H9 (cell line): ENCODE results near the gene GFRA1. TPM values are rescaled to one million over a fixed set of nuclear protein-coding genes. Genes with fewer than 3 reads are reported as not detected.

Experiments used
- DNase-seq: peaks from one replicate; pipeline ENCODE4 v3.0.0-alpha.2; 2017
- H2AFZ ChIP-seq: one replicate; pipeline ENCODE4 v1.6.1; 2013; ENCODE audit warnings: mild to moderate bottlenecking, low read length, control low read depth, moderate library complexity
- H2AK5ac ChIP-seq: 2 replicates; pipeline ENCODE4 v1.6.1; 2013; ENCODE audit warnings: low read length, control low read depth, mixed read lengths; ENCODE audit not compliant: insufficient read length
- H2BK120ac ChIP-seq: one replicate; pipeline ENCODE4 v1.6.1; 2013; ENCODE audit warnings: low read depth, mild to moderate bottlenecking, low read length, control low read depth, inconsistent platforms; ENCODE audit not compliant: poor library complexity, severe bottlenecking
- H2BK12ac ChIP-seq: 2 replicates; pipeline ENCODE4 v1.6.1; 2013; ENCODE audit warnings: low read length, control low read depth, mixed read lengths, low read depth; ENCODE audit not compliant: insufficient read length
- H2BK15ac ChIP-seq: 2 replicates; pipeline ENCODE4 v1.6.1; 2013; ENCODE audit warnings: low read depth, low read length, control low read depth
- H2BK20ac ChIP-seq: one replicate; pipeline ENCODE4 v1.6.1; 2013; ENCODE audit warnings: low read depth, mild to moderate bottlenecking, low read length, control low read depth, inconsistent platforms; ENCODE audit not compliant: poor library complexity, severe bottlenecking
- H2BK5ac ChIP-seq: 2 replicates; pipeline ENCODE4 v1.6.1; 2013; ENCODE audit warnings: low read length, control low read depth, mixed read lengths; ENCODE audit not compliant: insufficient read length
- H3K14ac ChIP-seq: 2 replicates; pipeline ENCODE4 v1.6.1; 2013; ENCODE audit warnings: low read length, control low read depth; ENCODE audit not compliant: insufficient read depth
- H3K18ac ChIP-seq: 2 replicates; pipeline ENCODE4 v1.6.1; 2013; ENCODE audit warnings: low read depth, mild to moderate bottlenecking, mixed read lengths, low read length, control low read depth; ENCODE audit not compliant: insufficient read length
- H3K23ac ChIP-seq: 2 replicates; pipeline ENCODE4 v1.6.1; 2013; ENCODE audit warnings: low read length, control low read depth, mixed read lengths, low read depth; ENCODE audit not compliant: insufficient read length
- H3K23me2 ChIP-seq: 2 replicates; pipeline ENCODE4 v1.6.1; 2013; ENCODE audit warnings: low read depth, mild to moderate bottlenecking, mixed read lengths, low read length, control low read depth; ENCODE audit not compliant: insufficient read length, poor library complexity, severe bottlenecking
- H3K27ac ChIP-seq: 2 replicates; pipeline ENCODE4 v1.5.1; 2013; ENCODE audit warnings: low read length, control low read depth, mixed read lengths, low read depth; ENCODE audit not compliant: insufficient read length
- H3K27me3 ChIP-seq: 2 replicates; pipeline ENCODE4 v1.6.1; 2013; ENCODE audit warnings: low read length, control low read depth, inconsistent platforms; ENCODE audit not compliant: insufficient read depth
- H3K4ac ChIP-seq: 2 replicates; pipeline ENCODE4 v1.6.1; 2013; ENCODE audit warnings: low read depth, mild to moderate bottlenecking, control low read depth, inconsistent platforms, low read length, moderate library complexity
- H3K4me1 ChIP-seq: 2 replicates; pipeline ENCODE4 v1.6.1; 2013; ENCODE audit warnings: low read length, control low read depth, inconsistent platforms; ENCODE audit not compliant: insufficient read depth
- H3K4me2 ChIP-seq: 2 replicates; pipeline ENCODE4 v1.6.1; 2013; ENCODE audit warnings: low read length, control low read depth, mixed read lengths; ENCODE audit not compliant: insufficient read length, insufficient read depth
- H3K56ac ChIP-seq: 2 replicates; pipeline ENCODE4 v1.6.1; 2013; ENCODE audit warnings: low read depth, mild to moderate bottlenecking, mixed read lengths, low read length, control low read depth; ENCODE audit not compliant: insufficient read length
- H3K79me1 ChIP-seq: 2 replicates; pipeline ENCODE4 v1.6.1; 2013; ENCODE audit warnings: low read depth, mild to moderate bottlenecking, moderate library complexity, low read length, control low read depth, inconsistent platforms; ENCODE audit not compliant: insufficient read depth, poor library complexity, severe bottlenecking
- H3K79me2 ChIP-seq: 2 replicates; pipeline ENCODE4 v1.6.1; 2013; ENCODE audit warnings: low read length, control low read depth, inconsistent platforms; ENCODE audit not compliant: insufficient read depth
- H3K9ac ChIP-seq: 2 replicates; pipeline ENCODE4 v1.6.1; 2013; ENCODE audit warnings: low read length, control low read depth, mixed read lengths; ENCODE audit not compliant: insufficient read length; ENCODE audit errors: extremely low read depth
- H3K9me3 ChIP-seq: one replicate; pipeline ENCODE4 v1.6.1; 2013; ENCODE audit warnings: low read depth, low read length, inconsistent platforms; ENCODE audit not compliant: control insufficient read depth
- H3T11ph ChIP-seq: one replicate; pipeline ENCODE4 v1.6.1; 2013; ENCODE audit warnings: mild to moderate bottlenecking, low read length, control low read depth, inconsistent platforms
- H4K20me1 ChIP-seq: one replicate; pipeline ENCODE4 v1.6.1; 2013; ENCODE audit not compliant: control insufficient read depth, insufficient read length, insufficient read depth
- H4K5ac ChIP-seq: 2 replicates; pipeline ENCODE4 v1.6.1; 2013; ENCODE audit warnings: low read depth, mild to moderate bottlenecking, mixed read lengths, low read length, control low read depth; ENCODE audit not compliant: insufficient read length
- H4K8ac ChIP-seq: replicated peaks from 2 replicates; pipeline ENCODE4 v1.6.1; 2013; ENCODE audit warnings: low read length, control low read depth, mixed read lengths, low read depth; ENCODE audit not compliant: insufficient read length
- H4K91ac ChIP-seq: 2 replicates; pipeline ENCODE4 v1.6.1; 2013; ENCODE audit warnings: low read depth, mild to moderate bottlenecking, moderate library complexity, mixed read lengths, low read length, control low read depth; ENCODE audit not compliant: insufficient read length
- H3K27ac Mint-ChIP-seq, 3 experiments: 2 replicates in 2 of 3; 3 replicates in 1 of 3; pipeline ENCODE4 v1.8.0; 2020 to 2021; ENCODE audit warnings: mixed read lengths in 3 of 3, mild to moderate bottlenecking in 1 of 3, moderate library complexity in 1 of 3
- H3K27me3 Mint-ChIP-seq: 2 replicates; pipeline ENCODE4 v1.8.0; 2021; ENCODE audit warnings: low read depth, mild to moderate bottlenecking, moderate library complexity, mixed read lengths
- H3K36me3 Mint-ChIP-seq, 3 experiments: 2 replicates in 2 of 3; 3 replicates in 1 of 3; pipeline ENCODE4 v1.8.0; 2020 to 2021; ENCODE audit warnings: low read depth in 3 of 3, mixed read lengths in 3 of 3; ENCODE audit not compliant: insufficient read depth in 1 of 3
- H3K4me1 Mint-ChIP-seq, 2 experiments: 2 replicates each; pipeline ENCODE4 v1.8.0; 2020; ENCODE audit warnings: mixed read lengths in 2 of 2
- H3K4me3 Mint-ChIP-seq, 2 experiments: 2 replicates in 1 of 2; 3 replicates in 1 of 2; pipeline ENCODE4 v1.8.0; 2020 to 2021; ENCODE audit warnings: mild to moderate bottlenecking in 2 of 2, mixed read lengths in 2 of 2, moderate library complexity in 1 of 2
- H3K9me3 Mint-ChIP-seq, 2 experiments: 2 replicates in 1 of 2; 3 replicates in 1 of 2; pipeline ENCODE4 v1.8.0; 2020; ENCODE audit warnings: mild to moderate bottlenecking in 2 of 2, mixed read lengths in 2 of 2, moderate library complexity in 1 of 2
- WGBS: extraction: QIAGEN DNeasy Blood & Tissue Kit; methylation state at CpG from one replicate; pipeline ENCODE4 v1.1.7; 2013; ENCODE audit warnings: missing lambda C conversion rate, low lambda C conversion rate, mixed read lengths; ENCODE audit not compliant: insufficient read length; ENCODE audit errors: extremely low coverage; 5-methylcytosine and 5-hydroxymethylcytosine counted together
- total RNA-seq: library from RNA; stranded (reverse); gene quantifications from 2 replicates; pipeline ENCODE4 v1.2.1, GENCODE V29; 2021
- TF ChIP-seq, protein P1 (sequence below): fragments of 200-600 bp; sonication (generic); conservative IDR thresholded peaks from 3 replicates; pipeline ENCODE4 v1.8.0; 2021; ENCODE audit warnings: antibody characterized with exemption, mild to moderate bottlenecking

Gene GFRA1
- total RNA-seq, 1 experiment from 2014 or later = 0.24 TPM

DNA sequence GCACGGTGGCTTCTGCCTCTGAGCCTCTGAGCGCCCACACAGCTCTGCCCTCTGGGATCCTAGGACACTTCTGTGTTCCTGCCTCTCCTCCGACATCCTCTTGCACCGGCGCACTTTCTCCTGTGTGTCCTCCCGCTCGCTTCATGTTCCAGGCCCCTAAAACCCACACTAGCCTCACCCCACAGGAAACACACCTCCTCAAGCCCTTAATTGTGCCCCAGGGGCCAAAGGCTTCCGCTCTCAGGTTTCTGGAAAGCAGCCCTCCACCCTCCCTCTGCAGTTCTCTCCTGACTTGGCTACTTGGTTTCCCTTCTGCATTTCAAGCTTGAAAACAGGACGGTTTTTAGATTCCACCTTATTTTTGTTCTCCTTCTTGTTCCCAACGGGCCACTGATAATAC is 7.3 kb downstream of the GFRA1 start:
- no peak overlapping the region; the same call in 1 of the 2 replicates for H3K14ac ChIP-seq
- WGBS = no CpG with 5 or more reads among the region's 10 CpGs
- no peak overlapping the region for H4K91ac ChIP-seq
- H3K27me3 Mint-ChIP-seq = peaks cover 8% of the 10 kb centered on the region
- peaks cover 18% of the 10 kb centered on the region for H3K27me3 ChIP-seq
- no peaks in the 10 kb centered on the region for H4K20me1 ChIP-seq
- no peak overlapping the region for H3K4me2 ChIP-seq
- no peak overlapping the region for H2BK5ac ChIP-seq
- H3K18ac ChIP-seq = no peak overlapping the region
- H3K27ac Mint-ChIP-seq = no peak overlapping the region
- H3K4me1 ChIP-seq = no peaks in the 10 kb centered on the region
- H2BK12ac ChIP-seq = no peak overlapping the region
- no peak overlapping the region for H3K4me3 Mint-ChIP-seq
- H3K56ac ChIP-seq = no peak overlapping the region
- peaks cover 0 to 3% of the 10 kb centered on the region in 2 experiments; a peak in 3 of 4 replicates for H3K4me1 Mint-ChIP-seq
- no peak overlapping the region for H4K8ac ChIP-seq
- no peak overlapping the region for H3K23ac ChIP-seq
- H3T11ph ChIP-seq = no peak overlapping the region
- H2AFZ ChIP-seq = no peak overlapping the region
- no peak overlapping the region for H3K4ac ChIP-seq
- H3K9me3 Mint-ChIP-seq = no peaks in the 10 kb centered on the region; a peak in 1 of 5 replicates
- no peak overlapping the region for H2AK5ac ChIP-seq
- no peaks in the 10 kb centered on the region for H3K79me1 ChIP-seq
- H4K5ac ChIP-seq = no peak overlapping the region
- no peaks in the 10 kb centered on the region for H3K9me3 ChIP-seq
- TF ChIP-seq, protein P1, sequence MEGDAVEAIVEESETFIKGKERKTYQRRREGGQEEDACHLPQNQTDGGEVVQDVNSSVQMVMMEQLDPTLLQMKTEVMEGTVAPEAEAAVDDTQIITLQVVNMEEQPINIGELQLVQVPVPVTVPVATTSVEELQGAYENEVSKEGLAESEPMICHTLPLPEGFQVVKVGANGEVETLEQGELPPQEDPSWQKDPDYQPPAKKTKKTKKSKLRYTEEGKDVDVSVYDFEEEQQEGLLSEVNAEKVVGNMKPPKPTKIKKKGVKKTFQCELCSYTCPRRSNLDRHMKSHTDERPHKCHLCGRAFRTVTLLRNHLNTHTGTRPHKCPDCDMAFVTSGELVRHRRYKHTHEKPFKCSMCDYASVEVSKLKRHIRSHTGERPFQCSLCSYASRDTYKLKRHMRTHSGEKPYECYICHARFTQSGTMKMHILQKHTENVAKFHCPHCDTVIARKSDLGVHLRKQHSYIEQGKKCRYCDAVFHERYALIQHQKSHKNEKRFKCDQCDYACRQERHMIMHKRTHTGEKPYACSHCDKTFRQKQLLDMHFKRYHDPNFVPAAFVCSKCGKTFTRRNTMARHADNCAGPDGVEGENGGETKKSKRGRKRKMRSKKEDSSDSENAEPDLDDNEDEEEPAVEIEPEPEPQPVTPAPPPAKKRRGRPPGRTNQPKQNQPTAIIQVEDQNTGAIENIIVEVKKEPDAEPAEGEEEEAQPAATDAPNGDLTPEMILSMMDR = no peak
- H2BK20ac ChIP-seq = no peak overlapping the region
- no peak overlapping the region for H2BK15ac ChIP-seq
- no peaks in the 10 kb centered on the region; a peak in 1 of 7 replicates for H3K36me3 Mint-ChIP-seq
- H3K79me2 ChIP-seq = no peaks in the 10 kb centered on the region
- DNase-seq = no peak
- H2BK120ac ChIP-seq = no peak overlapping the region
- H3K23me2 ChIP-seq = no peaks in the 10 kb centered on the region
- H3K27ac ChIP-seq = no peak overlapping the region
- no peak overlapping the region for H3K9ac ChIP-seq
